Measurements from ENCODE around the gene STAT5A.

- TF ChIP-seq MAX (IDR thresholded peaks at IDR 0.05) (no peak), TCF7L2 (IDR thresholded peaks at IDR 0.05; ENCODE audit: borderline replicate concordance, extremely low read depth, insufficient read depth, insufficient read length) (no peak), POLR2A (IDR thresholded peaks at IDR 0.05; ENCODE audit: borderline replicate concordance, extremely low read depth, insufficient read depth, insufficient read length) (no peak), POLR2AphosphoS5 (IDR thresholded peaks at IDR 0.05; ENCODE audit: low read depth, low read length) (no peak), EZH2 (IDR thresholded peaks at IDR 0.05) (no peak), EZH2phosphoT487 (IDR thresholded peaks at IDR 0.05; ENCODE audit: borderline replicate concordance) (no peak), SP1 (IDR thresholded peaks at IDR 0.05; ENCODE audit: low read depth) (no peak), RAD21 (IDR thresholded peaks at IDR 0.05; ENCODE audit: low read depth) (no peak), ZBTB33 (IDR thresholded peaks at IDR 0.05; ENCODE audit: extremely low read depth, insufficient replicate concordance, low read length) (no peak), ELF1 (IDR thresholded peaks at IDR 0.05; ENCODE audit: borderline replicate concordance, low read depth) (no peak), SIN3A (IDR thresholded peaks at IDR 0.05; ENCODE audit: low read depth) (no peak)
- TF ChIP-seq, protein P1, sequence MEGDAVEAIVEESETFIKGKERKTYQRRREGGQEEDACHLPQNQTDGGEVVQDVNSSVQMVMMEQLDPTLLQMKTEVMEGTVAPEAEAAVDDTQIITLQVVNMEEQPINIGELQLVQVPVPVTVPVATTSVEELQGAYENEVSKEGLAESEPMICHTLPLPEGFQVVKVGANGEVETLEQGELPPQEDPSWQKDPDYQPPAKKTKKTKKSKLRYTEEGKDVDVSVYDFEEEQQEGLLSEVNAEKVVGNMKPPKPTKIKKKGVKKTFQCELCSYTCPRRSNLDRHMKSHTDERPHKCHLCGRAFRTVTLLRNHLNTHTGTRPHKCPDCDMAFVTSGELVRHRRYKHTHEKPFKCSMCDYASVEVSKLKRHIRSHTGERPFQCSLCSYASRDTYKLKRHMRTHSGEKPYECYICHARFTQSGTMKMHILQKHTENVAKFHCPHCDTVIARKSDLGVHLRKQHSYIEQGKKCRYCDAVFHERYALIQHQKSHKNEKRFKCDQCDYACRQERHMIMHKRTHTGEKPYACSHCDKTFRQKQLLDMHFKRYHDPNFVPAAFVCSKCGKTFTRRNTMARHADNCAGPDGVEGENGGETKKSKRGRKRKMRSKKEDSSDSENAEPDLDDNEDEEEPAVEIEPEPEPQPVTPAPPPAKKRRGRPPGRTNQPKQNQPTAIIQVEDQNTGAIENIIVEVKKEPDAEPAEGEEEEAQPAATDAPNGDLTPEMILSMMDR (IDR thresholded peaks at IDR 0.05 in 2 of 3, conservative IDR thresholded peaks at IDR 0.05 in 1 of 3; ENCODE audit: borderline replicate concordance in 1 of 3, insufficient read depth in 1 of 3, low read depth in 2 of 3, low read length in 2 of 3): no peak
- TF ChIP-seq, protein P2, sequence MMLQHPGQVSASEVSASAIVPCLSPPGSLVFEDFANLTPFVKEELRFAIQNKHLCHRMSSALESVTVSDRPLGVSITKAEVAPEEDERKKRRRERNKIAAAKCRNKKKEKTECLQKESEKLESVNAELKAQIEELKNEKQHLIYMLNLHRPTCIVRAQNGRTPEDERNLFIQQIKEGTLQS (IDR thresholded peaks at IDR 0.05): no peak
These were observed 16.0 kb upstream of the STAT5A start for GRCh38 chr17:42272162-42272907.
